GM12878 (cell line): ENCODE data around the gene MAPKAP1. TPM values are rescaled to one million over a fixed set of nuclear protein-coding genes. Genes with fewer than 3 reads are reported as not detected.

Experiments used
- ATAC-seq: fragments of 200-7000 bp; cut with Tn5 transposase; 3 replicates; pipeline ENCODE4 v1.9.1; 2020; ENCODE audit warnings: mild to moderate bottlenecking, moderate library complexity
- BruUV-seq: library from RNA; stranded (reverse); fragments of 400-500 nt; replicated peaks from 2 replicates; lab custom pipeline; 2021; lab: Mats Ljungman, UMichigan
- CTCF ChIA-PET: fragments of 300-600 bp; sonication (Branson Sonifier 250); formaldehyde crosslinking; extraction: SDS; loops from one replicate; lab custom pipeline; 2021; ENCODE audit warnings: inconsistent platforms; lab: Yijun Ruan, JAX
- POLR2A ChIA-PET: fragments of 350-600 bp; formaldehyde crosslinking; extraction: SDS; loops from one replicate; lab custom pipeline; 2021; ENCODE audit warnings: inconsistent platforms; lab: Charles Lee
- RAD21 ChIA-PET: fragments of 300-600 bp; sonication (Branson Sonifier 250); formaldehyde crosslinking; loops from one replicate; lab custom pipeline; 2023; ENCODE audit warnings: antibody characterized with exemption; ENCODE audit not compliant: unreplicated experiment; lab: Charles Lee
- SMC1A ChIA-PET: fragments of 300-600 bp; sonication (Branson Sonifier 250); formaldehyde crosslinking; loops from one replicate; lab custom pipeline; 2023; ENCODE audit not compliant: unreplicated experiment, uncharacterized antibody; lab: Charles Lee
- DNase-seq: peaks from one replicate; pipeline ENCODE4 v3.0.0-alpha.2; 2011; ENCODE audit warnings: low read depth, low spot score
- FAIRE-seq: peaks from 3 replicates; lab custom pipeline; 2011; peaks lifted over from hg19 to GRCh38; lab: Jason Lieb, UNC
- H2AFZ ChIP-seq: 2 replicates; pipeline ENCODE4 v1.6.0; 2011; ENCODE audit warnings: low read depth, low read length, control low read depth; ENCODE audit not compliant: control insufficient read depth
- H3K27ac ChIP-seq: 2 replicates; pipeline ENCODE4 v1.5.1; 2011; ENCODE audit warnings: control low read depth; ENCODE audit not compliant: control insufficient read depth, insufficient read depth
- H3K27me3 ChIP-seq, 2 experiments: replicated peaks in 1 of 2; 2 replicates each; pipeline versions ENCODE4 v1.6.0 to v1.6.1; 2011; ENCODE audit warnings: low read length in 1 of 2; ENCODE audit not compliant: control insufficient read depth in 2 of 2, insufficient read depth in 2 of 2
- H3K36me3 ChIP-seq, 2 experiments: 2 replicates each; pipeline ENCODE4 v1.5.1; 2011; ENCODE audit warnings: low read length in 1 of 2; ENCODE audit not compliant: control insufficient read depth in 2 of 2, insufficient read depth in 2 of 2
- H3K4me1 ChIP-seq: 2 replicates; pipeline ENCODE4 v1.6.1; 2011; ENCODE audit warnings: mild to moderate bottlenecking, low read length, moderate library complexity, mixed read lengths; ENCODE audit not compliant: control insufficient read depth, insufficient read depth
- H3K4me2 ChIP-seq: 2 replicates; pipeline ENCODE4 v1.6.0; 2011; ENCODE audit warnings: control low read depth; ENCODE audit not compliant: control insufficient read depth, insufficient read depth
- H3K4me3 ChIP-seq: fragments of 200-600 bp; sonication (generic); 2 replicates; pipeline ENCODE4 v1.5.1; 2016
- H3K79me2 ChIP-seq: 2 replicates; pipeline ENCODE4 v1.6.0; 2011; ENCODE audit warnings: low read length; ENCODE audit not compliant: control insufficient read depth, insufficient read depth
- H3K9ac ChIP-seq: 2 replicates; pipeline ENCODE4 v1.8.0; 2011; ENCODE audit warnings: low read length, control low read depth, mixed read lengths; ENCODE audit not compliant: control insufficient read depth, insufficient read depth
- H3K9me3 ChIP-seq: replicated peaks from 3 replicates; pipeline ENCODE4 v1.5.1; 2011; ENCODE audit warnings: mild to moderate bottlenecking, low read length; ENCODE audit not compliant: control insufficient read depth, insufficient read depth
- H4K20me1 ChIP-seq: 2 replicates; pipeline ENCODE4 v1.6.0; 2011; ENCODE audit not compliant: control insufficient read depth, insufficient read depth
- ATF7 ChIP-seq: fragments of 450-650 bp; IDR thresholded peaks from 2 replicates; pipeline ENCODE4 v1.6.1; 2016; ENCODE audit warnings: low read depth, mild to moderate bottlenecking
- BCLAF1 ChIP-seq: fragments of 450-650 bp; IDR thresholded peaks from 2 replicates; pipeline ENCODE4 v1.6.1; 2017; ENCODE audit warnings: antibody characterized with exemption, mild to moderate bottlenecking, moderate library complexity
- CREB1 ChIP-seq: IDR thresholded peaks from 2 replicates; pipeline ENCODE4 v1.6.1; 2012; ENCODE audit warnings: low read depth, mild to moderate bottlenecking, inconsistent platforms
- ESRRA ChIP-seq: IDR thresholded peaks from 2 replicates; pipeline ENCODE4 v1.6.1; 2012; ENCODE audit warnings: mild to moderate bottlenecking, low read length, improper control_type of control experiment
- EZH2 ChIP-seq: IDR thresholded peaks from 2 replicates; pipeline ENCODE4 v1.6.1; 2012; ENCODE audit warnings: low read depth, mild to moderate bottlenecking, control low read depth, inconsistent platforms, low read length, borderline replicate concordance; ENCODE audit not compliant: control insufficient read depth
- KLF5 ChIP-seq: fragments of 450-650 bp; IDR thresholded peaks from 2 replicates; pipeline ENCODE4 v1.6.1; 2014; ENCODE audit warnings: mild to moderate bottlenecking; ENCODE audit not compliant: partially characterized antibody
- NBN ChIP-seq: fragments of 450-650 bp; IDR thresholded peaks from 2 replicates; pipeline ENCODE4 v1.6.1; 2016
- NR2C1 ChIP-seq: fragments of 450-650 bp; IDR thresholded peaks from 2 replicates; pipeline ENCODE4 v1.6.1; 2017; ENCODE audit warnings: antibody characterized with exemption, mild to moderate bottlenecking, moderate library complexity
- POLR2A ChIP-seq: IDR thresholded peaks from 2 replicates; pipeline ENCODE4 v1.6.1; 2011; ENCODE audit warnings: low read depth, mild to moderate bottlenecking, low read length
- RAD21 ChIP-seq: IDR thresholded peaks from 2 replicates; pipeline ENCODE4 v1.6.1; 2011; ENCODE audit warnings: mild to moderate bottlenecking, low read depth, low read length, moderate library complexity; ENCODE audit not compliant: insufficient read depth
- REST ChIP-seq: IDR thresholded peaks from 2 replicates; pipeline ENCODE4 v1.6.1; 2012; ENCODE audit warnings: mild to moderate bottlenecking, low read depth, low read length
- SIX5 ChIP-seq: IDR thresholded peaks from 2 replicates; pipeline ENCODE4 v1.6.1; 2011; ENCODE audit warnings: mild to moderate bottlenecking, low read depth, low read length, moderate library complexity; ENCODE audit not compliant: severe bottlenecking
- SP1 ChIP-seq: IDR thresholded peaks from one replicate; pipeline ENCODE4 v1.6.1; 2011; ENCODE audit warnings: low read depth, low read length
- ZNF217 ChIP-seq: fragments of 450-650 bp; IDR thresholded peaks from 2 replicates; pipeline ENCODE4 v1.6.1; 2017; ENCODE audit warnings: antibody characterized with exemption, mild to moderate bottlenecking
- ZNF622 ChIP-seq: fragments of 450-650 bp; IDR thresholded peaks from 2 replicates; pipeline ENCODE4 v1.6.1; 2017; ENCODE audit warnings: mild to moderate bottlenecking, inconsistent platforms
- ZZZ3 ChIP-seq: IDR thresholded peaks from 2 replicates; pipeline ENCODE4 v1.6.1; 2011; ENCODE audit warnings: low read depth; ENCODE audit not compliant: control insufficient read depth, insufficient read length
- WGBS: methylation state at CpG from one replicate; pipeline ENCODE4 v1.1.6; 2016; ENCODE audit warnings: low lambda C conversion rate; ENCODE audit not compliant: insufficient replicate concordance, insufficient coverage; ENCODE audit errors: missing lambda C conversion rate; 5-methylcytosine and 5-hydroxymethylcytosine counted together
- in situ Hi-C: fragments of 300-500 bp; cut with MboI; formaldehyde crosslinking; loops from 9 replicates; pipeline ENCODE4 v1.14.3; 2018; ENCODE audit warnings: mixed read lengths
- intact Hi-C: fragments of 100-400 bp; cut with micrococcal nuclease; formaldehyde crosslinking; loops from one replicate; pipeline ENCODE4 v1.14.2; 2022; ENCODE audit not compliant: unreplicated experiment
- polyA plus RNA-seq, 11 experiments: library from polyadenylated mRNA; depleted of rRNA in 4 of 11; unstranded in 6 of 11; stranded (reverse) in 5 of 11; fragments of >200 nt; fragmentation: Nextera tagmentation in 4 of 11; fragmentation: Illumina TruSeq in 1 of 11; extraction: Ambion mirVana in 4 of 11; extraction: Trizol in 1 of 11; gene quantifications; 1 replicate in 1 of 11; 2 replicates in 10 of 11; pipeline versions ENCODE4 v1.2.1 to v1.2.3, GENCODE V29; 2011 to 2016; ENCODE audit warnings: inconsistent platforms in 2 of 11, missing spikeins in 2 of 11, low read depth in 1 of 11
- total RNA-seq, 4 experiments: library from RNA; depleted of rRNA in 3 of 4; stranded (reverse); fragments of >200 nt in 3 of 4; fragmentation: Illumina TruSeq in 1 of 4; extraction: Trizol in 1 of 4; gene quantifications; 2 replicates each; pipeline versions ENCODE4 v1.2.1 to v1.2.3, GENCODE V29; 2013 to 2021
- TF ChIP-seq, protein P1 (sequence below): fragments of 150-350 bp; IDR thresholded peaks from 2 replicates; pipeline ENCODE4 v1.6.1; 2016; ENCODE audit warnings: low read depth, low read length

The MAPKAP1 gene
- total and polyA plus RNA-seq, 10 of the 15 experiments (the other 5 are each of a cell fraction or from before 2014, with no cell fraction given), result 5.1 to 188 (median 105) TPM

- no peak overlapping the region for H3K9ac ChIP-seq
- SMC1A ChIA-PET, result interaction anchor here (0.7 to 2.3 kb wide), 3 partner anchors 20 to 44 kb away, joined by 3 to 5 read pairs (median 3); no protein-coding TSS in a partner anchor
- CTCF ChIA-PET, result interaction anchor here (0.9 to 1.3 kb wide), 3 partner anchors 11 to 33 kb away, joined by 3 read pairs; no protein-coding TSS in a partner anchor
- ATAC-seq (no peak), FAIRE-seq (no peak), DNase-seq (no peak)
- no peak overlapping the region for H3K4me3 ChIP-seq
- no peaks in the 10 kb centered on the region; the same call in 2 of the 3 replicates for H3K9me3 ChIP-seq
- POLR2A ChIA-PET, result interaction anchor here (1.3 kb wide), 1 partner anchor 25 kb away, joined by 3 read pairs; no protein-coding TSS in a partner anchor
- intact Hi-C loops (no loop called here), in situ Hi-C loops (no loop called here)
- H3K4me2 ChIP-seq, result no peak overlapping the region
- no peaks in the 10 kb centered on the region for H3K27me3 ChIP-seq
- H2AFZ ChIP-seq, result no peak overlapping the region
- peaks cover 0 to 2% of the 10 kb centered on the region in 2 experiments; a peak in 3 of 4 replicates for H3K36me3 ChIP-seq
- no peak overlapping the region for H3K27ac ChIP-seq
- H4K20me1 ChIP-seq, result no peaks in the 10 kb centered on the region
- RAD21 ChIA-PET, result no interaction called here
- BruUV-seq, result no TSS peak
- peaks cover 16% of the 10 kb centered on the region; the same call in 1 of the 2 replicates for H3K4me1 ChIP-seq
- peaks cover 68% of the 10 kb centered on the region for H3K79me2 ChIP-seq
- WGBS, result 98% methylated on average over 3 of the region's 3 CpGs
- no peak for TF ChIP-seq ZZZ3
- no peak for TF ChIP-seq KLF5
- no peak for TF ChIP-seq POLR2A
- no peak for TF ChIP-seq ESRRA
- no peak for TF ChIP-seq SIX5
- TF ChIP-seq, protein P1, sequence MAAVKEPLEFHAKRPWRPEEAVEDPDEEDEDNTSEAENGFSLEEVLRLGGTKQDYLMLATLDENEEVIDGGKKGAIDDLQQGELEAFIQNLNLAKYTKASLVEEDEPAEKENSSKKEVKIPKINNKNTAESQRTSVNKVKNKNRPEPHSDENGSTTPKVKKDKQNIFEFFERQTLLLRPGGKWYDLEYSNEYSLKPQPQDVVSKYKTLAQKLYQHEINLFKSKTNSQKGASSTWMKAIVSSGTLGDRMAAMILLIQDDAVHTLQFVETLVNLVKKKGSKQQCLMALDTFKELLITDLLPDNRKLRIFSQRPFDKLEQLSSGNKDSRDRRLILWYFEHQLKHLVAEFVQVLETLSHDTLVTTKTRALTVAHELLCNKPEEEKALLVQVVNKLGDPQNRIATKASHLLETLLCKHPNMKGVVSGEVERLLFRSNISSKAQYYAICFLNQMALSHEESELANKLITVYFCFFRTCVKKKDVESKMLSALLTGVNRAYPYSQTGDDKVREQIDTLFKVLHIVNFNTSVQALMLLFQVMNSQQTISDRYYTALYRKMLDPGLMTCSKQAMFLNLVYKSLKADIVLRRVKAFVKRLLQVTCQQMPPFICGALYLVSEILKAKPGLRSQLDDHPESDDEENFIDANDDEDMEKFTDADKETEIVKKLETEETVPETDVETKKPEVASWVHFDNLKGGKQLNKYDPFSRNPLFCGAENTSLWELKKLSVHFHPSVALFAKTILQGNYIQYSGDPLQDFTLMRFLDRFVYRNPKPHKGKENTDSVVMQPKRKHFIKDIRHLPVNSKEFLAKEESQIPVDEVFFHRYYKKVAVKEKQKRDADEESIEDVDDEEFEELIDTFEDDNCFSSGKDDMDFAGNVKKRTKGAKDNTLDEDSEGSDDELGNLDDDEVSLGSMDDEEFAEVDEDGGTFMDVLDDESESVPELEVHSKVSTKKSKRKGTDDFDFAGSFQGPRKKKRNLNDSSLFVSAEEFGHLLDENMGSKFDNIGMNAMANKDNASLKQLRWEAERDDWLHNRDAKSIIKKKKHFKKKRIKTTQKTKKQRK, result no peak
- TF ChIP-seq CREB1, result no peak
- TF ChIP-seq NR2C1, result no peak
- no peak for TF ChIP-seq ATF7
- TF ChIP-seq RAD21, result no peak
- TF ChIP-seq REST, result no peak
- no peak for TF ChIP-seq EZH2
- no peak for TF ChIP-seq SP1
- TF ChIP-seq BCLAF1, result no peak
- no peak for TF ChIP-seq NBN
- TF ChIP-seq ZNF622, result no peak
- no peak for TF ChIP-seq ZNF217
These were observed 21.8 kb downstream of the MAPKAP1 start for GRCh38 chr9:125685167-125685566.
